Tibial nerve (tissue), 4 donors: ENCODE results near the gene NUTF2. TPM values are rescaled to one million over a fixed set of nuclear protein-coding genes. Genes with fewer than 3 reads are reported as not detected.
A peak's percentile ranks its signal among the peaks of the same experiment; 100 is the strongest.
"Not testable (repeated sequence)": the region's sequence is repeated elsewhere in the genome, so short reads cannot be mapped to it uniquely, and the experiment has no call there.

Experiments
- DNase-seq, 2 donors: peaks; one replicate each; pipeline ENCODE4 v3.0.0-alpha.2; 2019; ENCODE audit warnings: low spot score in 2 of 2
- H3K27ac ChIP-seq, 4 donors: fragments of 200-600 bp; sonication (generic) in 3 of 4; one replicate each; pipeline ENCODE4 v1.5.1; 2017 to 2019; ENCODE audit warnings: mild to moderate bottlenecking in 1 of 4
- H3K27me3 ChIP-seq, 2 donors: fragments of 200-600 bp; sonication (generic) in 1 of 2; one replicate each; pipeline versions ENCODE4 v1.5.1 to v1.6.0; 2017 to 2019
- H3K36me3 ChIP-seq, 3 donors: fragments of 200-600 bp; sonication (generic); one replicate each; pipeline ENCODE4 v1.5.1; 2018 to 2019
- H3K4me1 ChIP-seq, 4 donors: fragments of 200-600 bp; sonication (generic) in 3 of 4; one replicate each; pipeline ENCODE4 v1.5.1; 2017 to 2019
- H3K4me3 ChIP-seq, 4 donors: fragments of 200-600 bp; sonication (generic) in 3 of 4; one replicate each; pipeline ENCODE4 v1.5.1; 2017 to 2019; ENCODE audit warnings: mild to moderate bottlenecking in 1 of 4, moderate library complexity in 1 of 4
- H3K9me3 ChIP-seq, 4 donors: fragments of 200-600 bp; sonication (generic) in 3 of 4; one replicate each; pipeline ENCODE4 v1.5.1; 2017 to 2019
- EP300 ChIP-seq, 2 donors: sonication (generic); formaldehyde crosslinking; IDR thresholded peaks; one replicate each; pipeline ENCODE4 v1.6.1; 2017; ENCODE audit warnings: antibody characterized with exemption in 2 of 2, mild to moderate bottlenecking in 1 of 2
- POLR2A ChIP-seq, 2 donors: fragments of 450-650 bp; IDR thresholded peaks; one replicate each; pipeline ENCODE4 v1.6.1; 2017; ENCODE audit warnings: antibody characterized with exemption in 2 of 2, mild to moderate bottlenecking in 2 of 2, moderate library complexity in 2 of 2
- WGBS, 2 donors: methylation state at CpG; one replicate each; pipeline ENCODE4 v1.1.5; 2018; 5-methylcytosine and 5-hydroxymethylcytosine counted together
- total RNA-seq, 4 donors: library from RNA; depleted of rRNA; stranded (reverse); fragments of >200 nt; gene quantifications; one replicate each; pipeline ENCODE4 v1.1.0, GENCODE V29; 2016
- TF ChIP-seq, protein P1 (sequence below), 5 experiments: fragments of 200-600 bp in 3 of 5; fragments of 450-650 bp in 2 of 5; sonication (generic) in 3 of 5; IDR thresholded peaks; one replicate each; pipeline ENCODE4 v1.5.1; 2016 to 2019; ENCODE audit warnings: antibody characterized with exemption in 5 of 5, mild to moderate bottlenecking in 3 of 5, moderate library complexity in 2 of 5

NUTF2 gene
- total RNA-seq, 4 donors from 2014 or later: 54.4 to 137 (median 105) TPM

- H3K4me3 ChIP-seq: no peak overlapping the region
- peaks cover 0 to 71% (median 29%) of the 10 kb centered on the region in 4 donors for H3K4me1 ChIP-seq
- 76 to 87% methylated on average over 4 of the region's 4 CpGs for WGBS, 2 donors
Observed at GRCh38 chr16:67858500-67858899, 11.8 kb downstream of the NUTF2 start.

GRCh38 chr16:67860589-67861398 lies 14.1 kb downstream of the NUTF2 start:
- 52 to 67% methylated on average over 6 to 8 of the region's 8 CpGs for WGBS, 2 donors
- H3K36me3 ChIP-seq: peaks cover 0 to 11% (median 0%) of the 10 kb centered on the region in 3 donors
- peak overlapping the region in 2 of 4 donors; percentile 78 to 88 for H3K27ac ChIP-seq

More at GRCh38 chr16:67858500-67858899, 11.8 kb downstream of the NUTF2 start:
- H3K27ac ChIP-seq: peak overlapping the region; percentile 3 to 85 (median 76)
- TF ChIP-seq, protein P1, sequence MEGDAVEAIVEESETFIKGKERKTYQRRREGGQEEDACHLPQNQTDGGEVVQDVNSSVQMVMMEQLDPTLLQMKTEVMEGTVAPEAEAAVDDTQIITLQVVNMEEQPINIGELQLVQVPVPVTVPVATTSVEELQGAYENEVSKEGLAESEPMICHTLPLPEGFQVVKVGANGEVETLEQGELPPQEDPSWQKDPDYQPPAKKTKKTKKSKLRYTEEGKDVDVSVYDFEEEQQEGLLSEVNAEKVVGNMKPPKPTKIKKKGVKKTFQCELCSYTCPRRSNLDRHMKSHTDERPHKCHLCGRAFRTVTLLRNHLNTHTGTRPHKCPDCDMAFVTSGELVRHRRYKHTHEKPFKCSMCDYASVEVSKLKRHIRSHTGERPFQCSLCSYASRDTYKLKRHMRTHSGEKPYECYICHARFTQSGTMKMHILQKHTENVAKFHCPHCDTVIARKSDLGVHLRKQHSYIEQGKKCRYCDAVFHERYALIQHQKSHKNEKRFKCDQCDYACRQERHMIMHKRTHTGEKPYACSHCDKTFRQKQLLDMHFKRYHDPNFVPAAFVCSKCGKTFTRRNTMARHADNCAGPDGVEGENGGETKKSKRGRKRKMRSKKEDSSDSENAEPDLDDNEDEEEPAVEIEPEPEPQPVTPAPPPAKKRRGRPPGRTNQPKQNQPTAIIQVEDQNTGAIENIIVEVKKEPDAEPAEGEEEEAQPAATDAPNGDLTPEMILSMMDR (IDR thresholded peaks at IDR 0.05): no peak
- TF ChIP-seq EP300 (IDR thresholded peaks at IDR 0.05) (no peak), POLR2A (IDR thresholded peaks at IDR 0.05) (no peak)
- H3K9me3 ChIP-seq: no peaks in the 10 kb centered on the region
- no peaks in the 10 kb centered on the region for H3K27me3 ChIP-seq
- H3K36me3 ChIP-seq: no peaks in the 10 kb centered on the region
- DNase-seq: no peak

DNA sequence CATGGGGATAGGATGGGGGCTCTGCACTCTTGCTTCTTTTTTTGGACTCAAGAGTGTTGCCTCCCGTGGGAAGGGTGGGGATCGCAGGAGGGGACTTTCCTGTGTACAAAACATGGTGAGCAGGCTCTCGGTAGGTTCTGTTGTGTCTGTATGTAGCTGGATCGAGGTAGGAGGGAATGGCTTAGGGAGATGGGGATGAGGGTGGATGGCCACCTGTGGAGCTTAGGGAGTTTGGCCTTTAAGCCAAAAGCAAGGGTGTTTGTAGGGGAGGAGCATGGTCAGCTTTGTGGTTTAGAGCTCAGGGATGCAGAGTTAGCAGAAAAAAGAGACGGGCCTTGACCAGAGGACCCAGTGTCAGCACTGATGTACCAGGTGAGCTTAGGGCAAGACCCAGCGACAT lies 15.1 kb downstream of the NUTF2 start:
- WGBS, 2 donors: 74 to 85% methylated on average over 6 of the region's 6 CpGs
- TF ChIP-seq POLR2A (IDR thresholded peaks at IDR 0.05) (no peak), EP300 (IDR thresholded peaks at IDR 0.05) (no peak)
- TF ChIP-seq, protein P1 (IDR thresholded peaks at IDR 0.05): no peak
- H3K4me1 ChIP-seq: peaks cover 0 to 69% (median 33%) of the 10 kb centered on the region in 4 donors

More at GRCh38 chr16:67860589-67861398, 14.1 kb downstream of the NUTF2 start:
- TF ChIP-seq, protein P1 (IDR thresholded peaks at IDR 0.05): no peak
- TF ChIP-seq EP300 (IDR thresholded peaks at IDR 0.05): no peak
- no peak for TF ChIP-seq POLR2A (IDR thresholded peaks at IDR 0.05)
- Histone ChIP-seq H3K4me1 (peaks cover 0 to 78% (median 35%) of the 10 kb centered on the region in 4 donors), H3K27me3 (no peaks in the 10 kb centered on the region), H3K9me3 (no peaks in the 10 kb centered on the region), H3K4me3 (no peak overlapping the region)
- no peak for DNase-seq

GRCh38 chr16:67862623-67863583 lies 16.2 kb downstream of the NUTF2 start:
- peak; percentile 51 to 57 for DNase-seq

More for the DNA sequence above, 15.1 kb downstream of the NUTF2 start:
- H3K27me3 ChIP-seq: no peaks in the 10 kb centered on the region
- DNase-seq: no peak
- peaks cover 0 to 22% (median 0%) of the 10 kb centered on the region in 3 donors for H3K36me3 ChIP-seq
- H3K27ac ChIP-seq: peak overlapping the region in 2 of 4 donors; percentile 78 to 88
- H3K9me3 ChIP-seq: no peaks in the 10 kb centered on the region
- no peak overlapping the region for H3K4me3 ChIP-seq

DNA sequence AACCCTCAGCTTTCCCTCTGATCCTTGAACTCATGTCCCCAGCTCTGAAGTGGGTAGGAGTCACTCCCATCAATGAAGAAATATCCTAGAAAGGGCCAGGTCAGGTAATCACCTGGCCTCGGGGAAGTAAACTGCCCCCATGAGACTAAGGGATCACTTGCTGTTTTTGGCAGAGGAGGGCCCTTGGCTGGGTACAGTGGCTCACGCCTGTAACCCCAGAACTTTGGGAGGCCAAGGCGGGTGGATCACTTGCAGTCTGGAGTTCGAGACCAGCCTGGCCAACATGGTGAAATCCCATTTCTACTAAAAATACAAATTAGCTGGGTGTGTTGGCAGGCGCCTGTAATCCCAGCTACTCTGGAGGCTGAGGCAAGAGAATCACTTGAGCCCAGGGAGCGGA lies 17.3 kb downstream of the NUTF2 start:
- Histone ChIP-seq H3K36me3 (peaks cover 0 to 43% (median 0%) of the 10 kb centered on the region in 3 donors), H3K27ac (peak overlapping the region in 3 of 4 donors; percentile 57 to 88 (median 78)), H3K4me1 (peaks cover 0 to 50% (median 17%) of the 10 kb centered on the region in 4 donors)
- H3K27me3 ChIP-seq, H3K9me3 ChIP-seq, H3K4me3 ChIP-seq, DNase-seq: not testable (repeated sequence)
- 89 to 93% methylated on average over 6 of the region's 6 CpGs for WGBS, 2 donors

More at GRCh38 chr16:67862623-67863583, 16.2 kb downstream of the NUTF2 start:
- peak in 1 of 2 donors; percentile 44 for TF ChIP-seq EP300 (IDR thresholded peaks at IDR 0.05)
- TF ChIP-seq, protein P1 (IDR thresholded peaks at IDR 0.05): no peak
- Histone ChIP-seq H3K36me3 (peaks cover 0 to 32% (median 0%) of the 10 kb centered on the region in 3 donors), H3K27ac (peak overlapping the region; percentile 50 to 88 (median 68)), H3K27me3 (no peaks in the 10 kb centered on the region), H3K4me1 (peaks cover 0 to 59% (median 24%) of the 10 kb centered on the region in 4 donors), H3K4me3 (no peak overlapping the region), H3K9me3 (no peaks in the 10 kb centered on the region)
- 60 to 66% methylated on average over 11 of the region's 11 CpGs for WGBS, 2 donors
